ENCODE measurements around the gene ZC3H7B.
"Not testable (repeated sequence)": the region's sequence is repeated elsewhere in the genome, so short reads cannot be mapped to it uniquely, and the experiment has no call there.

ZC3H7B gene

DNA sequence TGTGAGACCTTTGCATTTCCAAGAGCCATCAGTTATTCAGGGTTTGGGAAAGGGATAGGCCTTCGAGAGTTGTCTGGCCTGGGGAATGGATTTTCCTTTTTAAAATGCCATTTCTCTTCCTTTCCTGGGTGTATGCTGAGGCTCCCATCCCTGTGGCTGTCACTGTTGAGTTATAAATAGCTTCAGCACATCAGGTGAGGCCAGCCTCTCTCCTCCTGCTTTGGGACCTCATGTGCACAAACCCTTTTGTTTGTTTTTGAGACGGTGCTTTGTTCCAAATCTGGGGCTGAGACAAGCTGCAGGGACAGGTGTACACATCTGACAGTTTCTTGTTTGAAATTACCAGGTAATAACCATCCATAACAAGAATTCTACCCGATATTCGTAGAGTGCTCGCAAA is 81.8 kb downstream of the ZC3H7B start:
- no peak for DNase-seq

DNA sequence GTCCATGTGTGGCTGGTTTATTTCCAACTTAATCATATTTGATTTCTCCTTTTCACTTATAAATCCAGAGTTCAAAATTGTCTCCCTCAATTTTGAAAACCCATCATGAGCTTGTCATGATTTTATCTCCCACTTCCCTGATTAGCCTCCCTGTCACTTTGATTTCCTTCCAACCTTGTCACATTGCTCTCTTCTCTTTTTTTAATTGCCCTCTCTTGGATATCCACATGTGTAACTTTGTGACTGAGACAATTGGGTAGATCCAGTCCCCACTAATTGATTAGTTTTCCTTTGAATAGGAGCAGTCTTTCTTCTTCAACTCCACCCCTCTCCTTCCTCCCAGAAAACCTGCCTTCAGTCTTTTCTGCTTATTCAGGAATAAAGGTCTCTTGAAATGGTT is 82.8 kb downstream of the ZC3H7B start:
- DNase-seq, result no peak

DNA sequence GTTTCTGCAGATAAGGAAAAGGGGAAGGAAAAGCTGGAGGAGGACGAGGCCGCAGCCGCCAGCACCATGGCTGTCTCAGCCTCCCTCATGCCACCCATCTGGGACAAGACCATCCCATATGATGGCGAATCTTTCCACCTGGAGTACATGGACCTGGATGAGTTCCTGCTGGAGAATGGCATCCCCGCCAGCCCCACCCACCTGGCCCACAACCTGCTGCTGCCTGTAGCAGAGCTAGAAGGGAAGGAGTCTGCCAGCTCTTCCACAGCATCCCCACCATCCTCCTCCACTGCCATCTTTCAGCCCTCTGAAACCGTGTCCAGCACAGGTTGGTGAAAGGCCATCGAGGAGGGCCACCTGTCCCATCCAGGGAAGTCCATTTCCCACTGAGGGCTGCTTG is 86.0 kb downstream of the ZC3H7B start:
- no peak for DNase-seq

DNA sequence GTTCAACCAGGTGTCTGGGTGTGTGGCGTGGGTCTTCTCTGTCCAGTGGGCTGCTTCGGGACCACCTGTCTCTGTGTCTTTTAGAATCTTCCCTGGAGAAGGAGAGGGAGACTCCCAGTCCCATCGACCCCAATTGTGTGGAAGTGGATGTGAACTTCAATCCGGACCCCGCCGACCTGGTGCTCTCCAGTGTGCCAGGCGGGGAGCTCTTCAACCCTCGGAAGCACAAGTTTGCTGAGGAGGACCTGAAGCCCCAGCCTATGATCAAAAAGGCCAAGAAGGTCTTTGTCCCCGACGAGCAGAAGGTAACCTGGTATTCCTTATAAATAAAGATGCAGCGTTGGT is 92.7 kb downstream of the ZC3H7B start:
- DNase-seq, result no peak

DNA sequence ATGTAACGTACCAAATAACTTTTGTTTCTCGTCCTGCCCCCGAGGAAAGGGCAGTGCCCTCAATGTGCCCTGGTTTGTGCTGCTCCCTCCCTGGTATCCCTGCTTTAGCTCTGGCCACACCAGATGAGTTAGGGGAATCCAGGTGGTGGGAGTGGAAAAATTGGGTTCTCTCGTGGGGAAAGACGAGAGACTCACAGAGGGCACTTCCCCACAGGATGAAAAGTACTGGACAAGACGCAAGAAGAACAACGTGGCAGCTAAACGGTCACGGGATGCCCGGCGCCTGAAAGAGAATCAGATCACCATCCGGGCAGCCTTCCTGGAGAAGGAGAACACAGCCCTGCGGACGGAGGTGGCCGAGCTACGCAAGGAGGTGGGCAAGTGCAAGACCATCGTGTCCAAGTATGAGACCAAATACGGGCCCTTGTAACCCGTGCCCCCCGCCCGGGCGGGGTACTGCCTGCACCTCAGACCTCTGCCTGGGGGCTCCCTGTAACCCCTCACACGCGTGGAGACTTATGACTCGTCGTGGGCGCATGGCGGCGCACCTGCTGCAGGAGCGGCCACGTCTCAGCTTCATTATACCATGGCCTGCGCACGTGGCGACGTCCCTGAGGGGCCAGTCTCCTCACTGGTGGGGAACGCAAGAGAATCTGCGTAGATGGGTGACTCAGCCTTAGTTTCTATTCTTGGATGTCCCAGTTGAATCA is 94.4 kb downstream of the ZC3H7B start:
- DNase-seq, result no peak

DNA sequence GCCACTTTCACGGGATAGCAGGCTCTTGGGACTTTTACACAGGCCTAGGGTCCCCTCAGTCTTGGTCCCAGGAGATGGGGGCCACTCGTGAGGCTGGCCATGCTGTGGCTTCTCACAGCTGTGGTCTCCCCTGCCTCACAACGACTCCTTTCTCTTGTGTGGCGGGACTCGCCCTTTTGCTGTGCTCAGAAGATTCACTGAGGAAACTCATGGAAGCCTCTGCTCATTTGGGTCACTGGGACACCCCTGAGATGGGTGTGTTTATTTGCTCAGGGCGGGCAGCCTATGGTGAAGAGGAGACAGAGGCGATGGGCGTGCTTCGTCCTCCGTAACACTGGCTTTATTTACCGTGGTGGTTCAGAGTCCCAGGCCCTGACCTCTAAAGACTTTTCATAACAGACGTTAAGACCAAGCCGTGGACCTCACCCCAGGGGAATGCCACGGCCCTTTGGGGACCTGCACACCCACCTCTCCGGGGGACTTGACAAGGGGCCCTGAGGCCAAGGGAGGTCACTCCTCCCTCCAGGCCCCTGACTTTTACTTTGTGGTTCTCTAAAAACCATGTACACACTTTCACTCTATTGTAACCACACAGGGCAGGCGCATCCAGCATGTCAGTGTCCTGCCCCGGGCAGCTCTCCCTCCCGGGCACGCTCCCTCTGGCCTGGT is 96.0 kb downstream of the ZC3H7B start:
- DNase-seq, result no peak

DNA sequence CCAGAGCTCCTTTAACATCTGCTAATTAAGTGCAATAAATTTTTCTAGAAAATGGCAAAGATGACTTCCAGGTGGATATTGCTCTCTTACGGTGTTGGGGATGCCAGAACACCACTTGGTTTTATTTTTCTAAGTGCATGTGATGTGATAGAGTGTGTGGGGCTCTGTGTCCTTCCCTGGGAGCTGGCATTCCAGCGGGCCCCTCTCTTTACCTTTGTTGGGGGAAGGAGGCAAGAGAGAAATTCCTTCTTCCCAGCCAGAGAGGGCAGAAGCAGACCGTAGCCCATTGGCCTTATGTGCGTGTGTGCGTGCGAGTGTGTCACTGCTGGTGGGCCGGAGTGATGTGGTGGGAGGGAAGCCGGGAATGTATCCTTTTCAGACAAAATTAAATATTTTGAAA is 97.6 kb downstream of the ZC3H7B start:
- no peak for DNase-seq

DNA sequence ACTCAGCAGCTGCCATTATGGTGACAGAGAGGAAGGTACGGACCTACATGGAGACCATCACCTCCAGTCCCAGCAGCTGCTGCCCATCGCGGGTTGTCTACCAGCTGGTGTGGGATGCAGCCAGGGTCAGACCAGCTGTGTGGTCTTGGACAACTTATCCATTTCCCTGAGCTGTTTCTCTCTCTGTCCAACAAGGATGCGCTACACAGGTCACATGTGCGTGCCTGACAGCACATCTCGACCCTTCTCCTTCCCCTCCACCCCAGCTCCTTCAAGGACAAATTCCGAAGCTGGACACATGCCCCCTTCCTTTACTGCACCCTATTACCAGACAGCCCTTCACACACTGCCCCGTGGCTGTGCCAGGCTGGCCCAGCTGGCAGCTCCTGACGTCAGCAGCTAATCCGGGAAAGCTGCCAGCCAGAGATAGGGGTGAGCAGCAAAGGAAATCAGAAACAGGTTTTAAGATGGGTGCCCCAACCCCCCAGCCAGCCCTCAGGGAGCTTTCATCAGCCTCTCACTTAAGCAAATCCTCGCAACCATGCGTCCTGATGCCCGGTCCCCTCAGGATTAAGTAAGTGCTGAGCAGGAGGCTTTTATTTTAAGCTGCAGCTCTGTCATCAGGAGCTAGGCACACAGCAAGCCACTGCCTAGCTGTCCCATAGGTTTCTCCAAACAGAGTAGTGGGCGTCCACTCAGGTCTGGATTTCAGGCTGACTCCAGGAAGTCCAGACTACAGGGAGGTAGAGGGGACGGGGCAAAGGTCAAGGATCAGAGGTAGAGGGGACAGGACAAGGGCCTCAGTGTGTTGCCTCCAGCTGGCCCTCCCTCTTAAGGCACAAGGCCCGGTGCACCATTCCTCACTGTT is 100.7 kb downstream of the ZC3H7B start:
- DNase-seq, result peak; percentile 84 to 89

DNA sequence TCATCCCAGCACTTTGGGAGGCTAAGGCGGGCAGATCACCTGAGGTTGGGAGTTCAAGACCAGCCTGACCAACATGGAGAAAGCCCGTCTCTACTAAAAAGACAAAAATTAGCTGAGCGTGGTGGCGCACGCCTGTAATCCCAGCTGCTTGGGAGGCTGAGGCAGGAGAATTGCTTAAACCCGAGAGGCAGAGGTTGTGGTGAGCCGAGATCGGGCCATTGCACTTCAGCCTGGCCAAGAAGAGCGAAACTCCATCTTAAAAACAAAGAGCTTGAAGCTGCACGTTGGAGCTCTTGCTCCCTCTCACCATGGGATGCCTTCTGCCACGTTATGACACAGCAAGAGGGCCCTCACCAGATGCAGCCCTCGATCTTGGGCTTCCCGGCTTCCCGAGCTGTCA is 101.5 kb downstream of the ZC3H7B start:
- not testable (repeated sequence) for DNase-seq

DNA sequence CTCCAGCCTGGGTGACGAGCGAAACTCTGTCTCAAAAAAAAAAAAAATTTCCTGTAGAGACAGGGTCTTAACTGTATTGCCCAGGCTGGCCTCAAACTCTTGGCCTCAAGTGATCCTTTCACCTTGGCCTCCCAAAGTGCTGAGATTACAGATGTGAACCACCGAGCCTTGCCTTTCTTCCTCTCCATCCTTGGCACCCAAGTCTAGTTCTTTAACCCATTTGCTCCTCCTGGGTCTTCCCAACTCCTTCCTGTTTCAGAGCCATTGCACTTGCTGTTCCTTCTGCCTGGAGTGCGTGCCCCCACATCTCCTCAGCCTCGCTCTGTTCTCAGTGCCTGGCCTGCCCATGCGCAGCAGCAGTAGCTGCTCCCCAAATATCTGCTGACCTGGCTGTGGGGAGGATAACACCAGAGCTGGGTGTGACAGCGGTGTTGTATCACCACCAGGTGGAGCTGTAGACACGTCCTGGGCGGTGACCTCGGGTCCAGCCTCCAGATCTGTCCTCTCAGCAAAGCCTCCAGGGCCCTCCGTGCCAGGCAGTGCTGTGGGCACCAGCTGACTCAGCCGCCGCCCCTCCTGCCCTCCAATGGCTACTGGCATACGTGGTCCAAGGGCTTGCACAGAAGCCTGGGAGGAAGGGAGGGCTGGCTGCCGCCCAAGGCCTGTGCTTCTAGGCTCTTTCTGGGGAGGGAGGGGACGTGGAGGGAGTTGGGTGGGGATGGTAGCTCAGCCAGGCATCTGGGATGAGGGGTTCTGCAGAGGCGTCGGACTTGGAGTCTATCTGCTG is 102.4 kb downstream of the ZC3H7B start:
- DNase-seq, result peak; percentile 97 to 99

DNA sequence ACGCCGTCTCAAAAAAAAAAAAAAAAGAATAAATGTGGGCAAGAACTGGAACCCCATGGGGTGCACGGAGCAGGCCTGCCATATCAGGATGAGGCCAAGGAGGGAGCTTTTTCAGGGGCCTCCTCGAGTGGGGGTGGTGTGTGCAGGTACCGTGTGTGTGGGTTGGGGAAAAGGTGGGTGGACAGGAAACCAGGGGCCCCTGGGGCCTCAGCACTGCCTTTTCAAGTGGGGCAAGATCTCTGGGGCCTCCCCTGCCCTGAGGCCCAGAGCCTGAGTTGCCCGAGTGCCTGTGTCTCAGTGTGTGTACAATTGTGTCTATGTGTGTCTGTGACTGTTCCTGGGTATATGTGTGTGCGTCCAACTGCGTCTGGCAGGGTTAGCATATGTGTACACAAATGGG is 104.3 kb downstream of the ZC3H7B start:
- no peak for DNase-seq

DNA sequence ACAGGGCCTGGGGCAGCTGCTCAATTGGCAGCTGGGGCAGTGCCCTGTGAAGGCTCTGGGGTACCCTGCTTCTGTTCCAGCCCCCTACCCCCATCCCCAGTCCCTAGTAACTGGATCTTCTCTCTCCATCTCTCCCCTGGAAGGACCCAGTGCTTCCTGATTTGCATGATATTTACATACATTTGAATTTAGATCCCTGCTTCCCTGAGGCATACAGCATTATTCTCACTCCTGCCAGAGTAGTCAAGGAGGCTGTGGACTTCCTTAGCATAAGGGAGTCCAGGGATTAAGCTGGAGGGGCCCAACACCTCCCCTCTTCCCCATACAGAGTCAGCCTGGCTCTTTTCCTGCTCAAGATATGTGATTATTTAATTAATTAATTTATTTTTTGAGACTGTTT is 105.1 kb downstream of the ZC3H7B start:
- no peak for DNase-seq

DNA sequence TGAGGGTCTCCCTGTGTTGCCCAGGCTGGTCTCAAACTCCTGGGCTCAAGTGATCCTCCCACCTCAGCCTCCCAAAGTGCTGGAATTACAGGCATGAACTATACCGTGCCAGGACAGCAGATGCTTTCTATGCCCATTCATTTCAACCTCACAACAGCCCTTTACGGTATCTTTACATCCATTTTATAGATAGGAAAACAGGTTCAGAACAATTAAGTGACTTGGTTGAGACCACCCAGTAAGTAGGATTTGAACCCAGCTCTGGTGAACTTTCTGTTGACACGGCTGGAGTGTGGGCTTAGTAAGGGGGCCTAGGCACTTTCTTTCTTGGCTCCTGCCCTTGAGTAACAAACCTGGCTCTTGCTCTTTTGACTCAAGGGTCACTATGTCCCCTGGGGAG is 106.1 kb downstream of the ZC3H7B start:
- no peak for DNase-seq

DNA sequence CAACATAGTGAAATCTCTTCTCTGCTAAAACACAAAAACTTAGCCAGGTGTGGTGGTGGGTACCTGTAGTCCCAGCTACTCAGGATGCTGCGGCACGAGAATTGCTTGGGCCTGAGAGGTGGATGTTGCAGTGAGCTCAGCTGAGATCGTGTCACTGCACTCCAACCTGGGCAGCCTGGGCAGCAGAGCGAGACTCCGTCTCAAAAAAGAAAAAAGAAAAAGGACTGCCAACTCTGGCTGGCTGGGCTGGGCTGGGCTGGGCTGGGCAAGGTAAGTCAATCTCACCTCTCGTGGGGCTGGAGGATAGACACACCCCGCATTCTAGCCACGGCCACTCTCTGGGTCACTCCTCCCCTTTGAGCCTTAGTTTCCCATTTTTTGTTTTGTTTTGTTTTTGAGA is 107.3 kb downstream of the ZC3H7B start:
- DNase-seq, result no peak

All from hippocampal formation (tissue), 2 donors.